ENCODE results near the gene BAIAP2L2. TPM values are rescaled to one million over a fixed set of nuclear protein-coding genes. Genes with fewer than 3 reads are reported as not detected.

BAIAP2L2 gene
- total RNA-seq, 2 experiments from 2014 or later = 0.20 to 0.39 TPM

DNA sequence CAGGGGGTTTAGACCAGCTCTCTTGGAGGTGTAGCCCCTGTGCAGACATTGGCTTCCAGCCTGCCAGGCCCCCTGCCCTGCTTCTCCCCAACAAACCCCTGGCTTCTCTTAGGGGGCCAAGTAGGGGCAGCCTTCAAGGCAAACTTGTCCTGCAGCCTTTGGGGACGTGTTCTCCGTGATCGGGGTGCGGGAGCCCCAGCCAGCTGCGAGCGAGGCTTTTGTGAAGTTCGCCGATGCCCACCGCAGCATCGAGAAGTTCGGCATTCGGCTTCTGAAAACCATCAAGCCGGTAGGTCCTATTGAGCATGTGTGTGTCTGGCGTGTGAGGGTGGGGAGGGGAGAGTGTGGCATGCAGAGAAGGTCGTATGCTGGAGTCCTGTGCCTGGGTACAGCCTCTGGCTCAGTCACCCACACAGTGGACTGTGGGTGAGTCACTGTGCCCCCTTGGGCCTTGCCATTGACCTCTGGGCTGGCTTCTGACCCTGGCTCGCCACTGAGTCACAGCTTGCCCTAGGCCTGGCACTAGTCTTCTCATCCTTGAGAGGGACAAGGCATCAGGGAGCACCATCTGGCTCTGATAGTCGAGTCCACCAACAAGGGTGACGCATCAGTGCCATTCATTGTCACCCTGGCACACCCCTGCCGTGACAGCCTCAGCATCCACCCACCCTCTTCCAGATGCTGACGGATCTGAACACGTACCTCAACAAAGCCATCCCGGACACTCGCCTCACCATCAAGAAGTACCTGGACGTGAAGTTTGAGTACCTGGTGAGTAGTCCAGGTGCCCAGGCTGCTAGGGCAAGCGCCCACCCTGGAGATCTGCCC, 37.9 kb downstream of the BAIAP2L2 start:
- Mint-ChIP-seq H3K9me3 (no peaks in the 10 kb centered on the region), H3K27ac (no peak overlapping the region), H3K36me3 (peaks cover 6% of the 10 kb centered on the region)

DNA sequence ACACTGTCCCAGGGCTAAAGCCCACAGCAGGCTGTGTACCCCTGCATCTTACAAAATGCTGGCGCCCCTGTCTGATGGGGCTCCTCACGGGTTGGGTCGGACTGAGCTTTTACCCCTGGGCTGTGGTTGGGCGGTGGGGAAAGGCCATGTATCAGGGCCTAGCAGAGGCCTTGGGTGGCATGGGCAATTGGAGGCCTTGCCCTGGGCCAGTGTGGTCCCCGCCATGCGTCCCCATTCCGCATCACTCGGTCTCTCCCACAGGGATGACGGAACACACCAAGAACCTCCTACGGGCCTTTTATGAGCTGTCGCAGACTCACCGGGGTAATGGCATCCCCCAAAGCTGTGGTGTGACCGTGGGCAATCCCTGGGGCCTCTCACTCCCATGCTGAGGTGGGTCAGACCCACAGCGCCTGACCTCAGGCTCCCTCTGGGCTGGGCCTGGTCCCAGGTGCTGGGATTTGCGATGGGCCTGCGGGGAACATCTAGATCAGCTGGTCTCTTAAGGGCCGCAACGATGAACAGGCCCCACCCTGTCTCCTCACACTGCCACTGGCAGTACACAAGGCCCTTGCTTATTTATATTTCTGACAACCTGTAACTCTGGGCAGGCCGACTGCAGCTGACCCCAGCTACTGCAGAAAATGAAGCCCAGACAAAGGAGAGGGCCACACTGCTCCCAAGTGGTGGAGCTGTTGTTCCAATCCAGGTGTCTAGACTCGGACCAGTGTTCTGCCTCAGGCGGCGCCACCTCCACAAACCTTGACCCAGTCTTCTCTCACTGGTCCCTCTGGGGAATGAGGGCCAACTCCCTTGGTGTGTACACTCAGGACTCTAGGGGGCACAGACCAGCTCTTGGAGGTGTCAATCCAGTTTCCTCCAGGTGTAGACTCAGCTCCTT, 38.8 kb downstream of the BAIAP2L2 start:
- Mint-ChIP-seq H3K9me3 (no peaks in the 10 kb centered on the region), H3K4me3 (no peak overlapping the region), H3K27ac (no peak overlapping the region), H3K27me3 (no peaks in the 10 kb centered on the region), H3K36me3 (peaks cover 6% of the 10 kb centered on the region), H3K4me1 (no peaks in the 10 kb centered on the region)
- no peak for DNase-seq

More for the DNA sequence above, 37.9 kb downstream of the BAIAP2L2 start:
- no peaks in the 10 kb centered on the region for H3K4me1 Mint-ChIP-seq
- no peaks in the 10 kb centered on the region for H3K27me3 Mint-ChIP-seq
- no peak overlapping the region for H3K4me3 Mint-ChIP-seq
- no peak for DNase-seq

DNA sequence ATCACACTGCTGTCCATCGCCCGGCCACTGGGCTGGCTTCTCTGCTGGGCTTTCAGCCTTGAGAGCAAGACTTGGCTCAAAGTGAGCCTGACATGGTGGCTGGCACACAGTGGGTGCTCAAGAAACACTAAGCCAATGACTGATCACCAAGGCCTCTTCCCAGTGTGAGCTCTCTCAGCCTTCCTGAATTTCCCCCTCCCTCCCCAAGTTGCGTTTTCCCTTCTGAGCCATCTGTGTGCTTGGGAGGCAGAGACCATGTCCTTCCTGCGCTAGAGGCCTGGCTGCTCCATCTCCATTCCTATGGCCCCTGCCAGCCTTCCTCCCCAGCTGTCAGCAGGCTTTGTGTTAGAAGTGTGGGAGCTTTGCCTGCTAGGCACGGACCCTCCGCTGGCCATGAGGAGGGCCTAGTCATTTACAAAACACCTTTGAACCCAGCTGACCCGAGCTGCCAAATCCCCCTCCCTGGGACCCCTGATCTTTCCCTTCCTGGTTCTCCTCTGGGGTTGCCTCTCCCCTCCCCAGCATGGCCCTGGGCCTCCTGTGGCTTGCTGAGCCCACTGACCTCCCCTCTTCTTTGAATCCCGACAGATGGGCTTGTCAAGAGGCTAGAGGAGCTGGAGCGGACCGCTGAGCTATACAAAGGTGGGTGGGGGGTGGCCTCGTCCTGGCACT, 40.1 kb downstream of the BAIAP2L2 start:
- peaks cover 9% of the 10 kb centered on the region for H3K36me3 Mint-ChIP-seq

DNA sequence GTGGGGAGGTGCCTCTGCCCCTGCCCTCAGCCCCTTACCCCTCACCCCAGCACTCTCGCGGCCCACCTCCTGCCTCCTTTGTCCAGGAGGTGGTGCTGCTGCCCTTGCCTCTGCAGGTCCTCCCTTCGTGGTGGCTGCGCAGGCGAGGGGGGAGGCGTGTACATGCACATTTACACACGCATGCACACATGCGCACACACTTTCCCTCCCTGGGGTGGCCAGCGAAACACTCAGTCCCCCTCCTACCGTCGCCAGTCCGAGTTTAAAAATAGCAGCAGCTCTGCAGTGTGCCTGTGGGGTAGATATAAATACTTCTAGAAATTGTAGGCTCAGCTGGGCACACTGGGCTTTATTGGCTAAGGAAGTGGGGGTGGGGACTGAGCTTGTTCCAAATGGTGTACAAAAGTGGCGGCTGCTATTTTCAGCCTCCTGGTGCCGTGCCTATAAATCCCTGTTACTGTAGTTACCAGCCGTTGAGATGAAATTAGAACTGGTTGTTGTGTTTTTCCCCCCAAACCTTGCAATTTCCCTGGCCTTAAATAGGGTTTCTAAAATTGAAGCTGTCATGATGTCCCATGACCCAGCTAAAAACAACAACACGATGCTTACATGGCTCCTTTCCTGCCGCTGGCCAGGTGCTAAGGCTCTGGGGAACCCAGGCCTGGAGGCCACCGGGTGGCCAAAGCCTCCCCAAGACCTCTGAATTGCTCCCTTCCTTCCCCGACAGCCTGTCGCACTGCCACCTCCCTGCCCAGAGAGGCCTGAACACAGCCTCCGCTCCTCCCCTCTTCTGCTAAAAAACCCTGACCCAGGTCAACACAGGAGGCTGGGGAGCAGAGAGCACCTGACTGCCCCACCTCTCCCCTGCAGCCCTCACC, 40.9 kb downstream of the BAIAP2L2 start:
- no peaks in the 10 kb centered on the region for H3K9me3 Mint-ChIP-seq
- peaks cover 9% of the 10 kb centered on the region for H3K36me3 Mint-ChIP-seq
- H3K4me3 Mint-ChIP-seq = no peak overlapping the region
- no peak overlapping the region for H3K27ac Mint-ChIP-seq
- no peaks in the 10 kb centered on the region for H3K4me1 Mint-ChIP-seq
- no peaks in the 10 kb centered on the region for H3K27me3 Mint-ChIP-seq
- DNase-seq = no peak

More for the DNA sequence above, 40.1 kb downstream of the BAIAP2L2 start:
- Mint-ChIP-seq H3K4me3 (no peak overlapping the region), H3K4me1 (no peaks in the 10 kb centered on the region), H3K27ac (no peak overlapping the region), H3K9me3 (no peaks in the 10 kb centered on the region), H3K27me3 (no peaks in the 10 kb centered on the region)
- no peak for DNase-seq

DNA sequence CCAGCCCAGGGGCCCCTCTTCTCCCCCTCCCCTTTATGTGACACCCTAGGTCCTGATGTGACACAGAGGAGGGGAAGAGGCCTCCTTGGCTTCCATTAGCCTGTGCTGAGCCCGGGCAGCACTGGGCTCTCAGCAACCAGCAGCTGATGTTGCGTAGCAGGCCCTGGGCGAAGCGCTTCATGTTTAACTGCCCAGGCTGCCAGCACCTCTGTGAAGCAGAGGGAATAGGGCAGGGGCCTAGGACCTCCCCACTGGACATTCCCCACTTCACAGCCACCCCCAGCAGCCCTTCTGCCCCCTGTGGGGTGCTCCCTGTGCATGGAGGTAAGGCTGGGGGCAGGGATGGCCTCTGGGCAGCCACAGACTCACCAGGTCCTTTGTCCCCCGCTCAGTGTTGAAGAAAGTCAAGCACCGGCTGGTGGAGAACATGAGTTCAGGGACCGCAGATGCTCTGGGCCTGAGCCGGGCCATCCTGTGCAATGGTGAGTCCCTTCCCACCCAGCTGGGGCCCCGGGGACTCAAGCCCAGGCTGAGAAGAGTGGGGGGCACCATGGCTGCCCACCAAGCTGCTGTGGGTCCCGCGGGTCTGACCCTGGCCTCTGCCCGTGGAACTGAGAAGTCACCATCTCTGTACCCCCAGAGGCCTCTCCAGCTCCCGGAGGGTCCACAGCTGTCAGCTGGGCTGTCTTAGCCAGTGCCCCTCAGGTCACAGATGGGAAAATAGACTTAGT, 41.7 kb downstream of the BAIAP2L2 start:
- DNase-seq = no peak
- Mint-ChIP-seq H3K9me3 (no peaks in the 10 kb centered on the region), H3K4me3 (no peak overlapping the region), H3K36me3 (peaks cover 8% of the 10 kb centered on the region), H3K27me3 (no peaks in the 10 kb centered on the region), H3K4me1 (no peaks in the 10 kb centered on the region), H3K27ac (no peak overlapping the region)

DNA sequence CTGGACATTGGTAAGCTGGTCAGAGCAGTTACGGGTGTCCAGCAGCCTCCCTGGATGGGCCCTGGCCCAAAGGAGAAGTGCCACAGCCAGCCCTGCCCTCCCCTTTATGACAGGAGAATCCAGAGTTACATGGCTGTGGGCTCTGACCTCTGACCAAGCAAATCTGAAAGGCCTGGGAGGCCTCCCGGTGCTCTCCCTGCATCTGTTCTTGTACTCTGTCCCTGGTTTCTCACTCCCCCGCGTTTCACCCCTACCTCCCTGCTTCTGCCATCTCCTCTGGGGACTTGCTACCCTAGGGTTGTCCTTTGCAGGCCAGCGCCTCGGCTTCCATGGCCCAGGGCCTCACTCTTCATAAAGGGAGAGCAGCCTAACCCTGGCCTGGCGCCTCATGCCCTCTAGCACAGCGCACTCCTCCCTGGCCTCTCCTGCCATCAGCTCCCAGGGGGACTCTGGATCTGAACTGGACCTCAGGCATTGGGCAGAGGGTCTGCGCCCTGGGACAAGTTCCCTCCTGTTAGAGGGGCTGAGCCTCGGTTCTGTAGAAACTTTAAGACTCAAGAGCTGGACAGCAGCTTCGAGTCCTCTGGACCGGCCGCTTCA, 42.6 kb downstream of the BAIAP2L2 start:
- Mint-ChIP-seq H3K9me3 (no peaks in the 10 kb centered on the region), H3K4me1 (no peaks in the 10 kb centered on the region), H3K4me3 (no peak overlapping the region), H3K27me3 (no peaks in the 10 kb centered on the region), H3K27ac (no peak overlapping the region), H3K36me3 (peaks cover 7% of the 10 kb centered on the region)
- no peak for DNase-seq

DNA sequence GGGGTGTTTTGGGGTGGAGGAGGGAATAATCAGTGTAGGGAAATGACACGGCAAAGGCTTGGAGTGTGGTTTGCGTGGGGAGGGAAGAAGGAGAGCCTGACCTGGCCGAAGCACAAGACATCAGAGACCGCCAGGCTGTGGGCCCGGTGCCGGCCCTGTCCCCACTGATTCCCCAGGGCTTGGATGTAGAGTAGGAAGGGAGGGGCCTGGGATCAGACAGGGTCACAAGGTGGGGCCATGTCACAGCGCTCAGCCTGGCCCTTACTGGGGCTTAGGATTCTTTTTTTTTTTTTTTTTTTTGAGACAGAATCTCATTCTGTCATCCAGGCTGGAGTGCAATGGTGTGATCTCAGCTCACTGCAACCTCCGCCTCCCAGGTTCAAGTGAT, 43.5 kb downstream of the BAIAP2L2 start:
- Mint-ChIP-seq H3K27me3 (no peaks in the 10 kb centered on the region), H3K9me3 (no peaks in the 10 kb centered on the region), H3K36me3 (peaks cover 9% of the 10 kb centered on the region), H3K27ac (no peak overlapping the region), H3K4me1 (no peaks in the 10 kb centered on the region), H3K4me3 (no peak overlapping the region)
- DNase-seq = no peak

DNA sequence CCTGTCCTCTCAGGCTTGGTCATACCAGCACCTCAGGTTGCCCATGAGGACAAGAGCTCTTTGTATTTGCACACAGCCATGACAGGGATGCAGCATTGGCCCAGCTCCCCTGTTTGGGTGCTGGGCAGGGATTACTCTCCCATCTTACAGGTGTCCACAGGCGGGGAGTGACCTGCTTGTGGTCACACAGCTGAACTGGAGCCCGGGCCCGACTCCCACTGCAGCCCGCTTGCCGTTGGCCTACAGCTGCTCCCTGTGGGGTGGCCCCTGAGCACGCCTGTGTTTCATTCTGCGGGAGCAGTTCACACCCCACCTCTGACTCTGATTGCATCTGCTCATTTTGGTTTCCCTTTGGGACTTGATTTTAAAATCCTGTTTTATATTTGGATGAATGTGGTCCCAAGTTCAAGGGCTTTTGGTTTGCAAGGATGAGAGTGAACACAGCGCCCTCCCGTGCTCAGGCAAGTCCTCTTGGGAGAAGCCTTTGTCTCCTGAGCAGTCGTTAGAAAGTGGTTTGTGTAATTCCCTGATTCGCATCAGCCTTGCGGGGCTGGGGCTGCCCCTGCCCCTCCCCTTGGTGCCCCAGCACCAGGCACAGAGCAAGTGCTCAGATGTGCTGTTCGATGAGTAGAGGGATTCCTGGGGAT, 44.0 kb downstream of the BAIAP2L2 start:
- DNase-seq = no peak
- Mint-ChIP-seq H3K27me3 (no peaks in the 10 kb centered on the region), H3K4me3 (no peak overlapping the region), H3K4me1 (no peaks in the 10 kb centered on the region), H3K36me3 (peaks cover 9% of the 10 kb centered on the region), H3K27ac (no peak overlapping the region), H3K9me3 (no peaks in the 10 kb centered on the region)

DNA sequence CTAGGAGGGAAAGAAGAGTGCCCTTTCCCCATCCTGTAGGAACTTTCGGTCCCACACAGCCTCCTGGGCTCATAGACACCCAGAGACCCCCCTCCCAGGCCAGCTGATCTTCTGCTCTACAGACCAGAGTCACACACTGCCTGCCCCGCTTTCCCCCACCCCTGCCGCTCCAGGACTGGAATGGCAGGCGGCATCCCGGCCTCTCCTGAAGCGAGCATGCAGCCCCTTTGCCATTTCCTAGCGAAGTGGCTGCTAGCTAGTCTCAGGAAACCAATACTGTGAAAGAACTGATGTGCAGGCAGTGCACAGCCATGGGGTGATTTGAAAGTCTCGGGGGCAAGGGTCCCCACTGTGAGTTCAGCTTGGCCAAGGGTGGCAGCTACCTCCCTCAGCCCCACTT, 44.9 kb downstream of the BAIAP2L2 start:
- Mint-ChIP-seq H3K4me1 (no peaks in the 10 kb centered on the region), H3K27me3 (no peaks in the 10 kb centered on the region), H3K36me3 (peaks cover 9% of the 10 kb centered on the region), H3K9me3 (no peaks in the 10 kb centered on the region), H3K27ac (no peak overlapping the region), H3K4me3 (no peak overlapping the region)
- no peak for DNase-seq

DNA sequence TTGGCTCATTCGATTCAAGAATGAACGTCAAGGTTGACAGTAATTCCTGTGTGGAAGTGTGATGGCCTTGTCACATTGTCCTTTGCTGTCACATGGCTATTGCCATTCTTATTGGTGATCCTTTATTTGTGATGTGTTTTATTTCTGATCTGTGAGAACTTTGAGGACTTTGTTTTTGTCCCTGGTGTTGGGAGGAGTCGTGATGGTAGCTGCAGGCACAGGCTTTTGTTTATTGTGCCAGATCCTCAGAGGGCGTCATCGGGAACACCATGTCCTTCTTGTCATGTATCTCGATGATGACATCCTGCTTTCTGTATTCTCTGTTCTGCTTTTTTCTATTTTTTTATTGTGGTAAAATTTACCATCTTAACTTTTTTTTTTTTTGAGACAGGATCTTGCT, 47.7 kb downstream of the BAIAP2L2 start:
- DNase-seq = no peak
- Mint-ChIP-seq H3K27ac (no peak overlapping the region), H3K27me3 (no peaks in the 10 kb centered on the region), H3K36me3 (peaks cover 15% of the 10 kb centered on the region), H3K4me3 (no peak overlapping the region), H3K4me1 (peaks cover 6% of the 10 kb centered on the region), H3K9me3 (no peaks in the 10 kb centered on the region)

DNA sequence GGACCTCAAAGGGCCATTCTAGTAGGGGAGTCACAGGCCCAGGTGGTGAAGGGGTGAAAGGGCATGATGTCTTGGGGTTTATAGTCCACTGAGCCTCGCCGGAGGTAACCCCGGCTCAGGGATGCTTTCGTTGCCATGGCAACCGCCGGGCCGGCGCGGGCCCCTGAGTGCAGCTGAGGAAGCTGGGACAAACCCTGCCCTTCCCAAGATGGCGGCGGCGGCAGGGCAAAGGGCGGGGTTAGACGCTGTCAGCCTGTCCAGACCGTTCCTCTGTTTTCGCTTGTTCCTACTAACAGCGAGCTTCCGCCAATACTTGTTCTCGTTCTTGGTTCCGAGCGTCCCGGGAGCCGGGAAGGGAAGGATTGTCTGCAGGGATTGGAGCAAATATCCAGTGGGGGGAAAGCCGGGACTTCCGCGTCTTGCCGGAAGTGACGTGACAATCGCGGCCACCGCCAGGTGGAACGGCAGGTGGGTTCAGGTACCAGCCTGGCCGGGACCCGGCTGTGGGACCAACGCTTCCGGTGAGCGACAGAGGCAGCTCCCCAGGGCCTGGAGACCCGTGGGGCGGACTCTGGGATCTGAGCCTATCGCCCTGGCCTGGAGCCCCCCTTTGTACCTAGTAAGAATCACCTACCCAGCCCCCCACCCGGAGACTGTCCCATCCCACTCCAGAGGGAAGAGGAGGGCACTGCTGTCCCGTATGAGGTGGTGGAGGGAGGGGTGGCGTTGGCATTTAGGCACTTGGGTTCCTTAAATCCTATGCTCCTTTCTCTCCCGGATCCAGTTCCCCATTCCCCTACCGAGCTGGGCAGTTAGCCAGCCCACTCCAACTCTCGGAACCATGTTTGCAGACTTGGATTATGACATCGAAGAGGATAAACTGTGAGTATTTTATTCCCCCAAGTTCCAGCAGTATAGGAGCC, 53.3 kb downstream of the BAIAP2L2 start, which contains the start of gene PICK1:
PICK1 (plus strand) TSS at position 436 of the 923 bp plus-strand sequence; CDS start at position 842, 406 bp downstream.
- Mint-ChIP-seq H3K27ac (peak within 1 kb of the TSS; percentile 98), H3K4me1 (peaks cover 14% of the 10 kb centered on the region), H3K4me3 (peak within 1 kb of the TSS; percentile 98), H3K36me3 (peaks cover 6% of the 10 kb centered on the region), H3K27me3 (no peaks in the 10 kb centered on the region), H3K9me3 (no peaks in the 10 kb centered on the region)
- DNase-seq = peak; percentile 87

All from activated naive CD8-positive, alpha-beta T cell treated with anti-CD3 and anti-CD28 coated beads for 36 hours (primary cell).